GM19099 (cell line): ENCODE results near the gene DNAL4.

ENCODE experiments used
- POLR2A ChIP-seq: IDR thresholded peaks from 3 replicates; pipeline ENCODE4 v1.6.1; 2011; ENCODE audit warnings: low read depth; ENCODE audit not compliant: insufficient read length; ENCODE audit errors: extremely low read depth

The DNAL4 gene

GRCh38 chr22:38831166-38831945, 37.4 kb upstream of the DNAL4 start:
- TF ChIP-seq POLR2A: no peak

- no peak for TF ChIP-seq POLR2A
Measured at GRCh38 chr22:38830845-38831108, 36.8 kb upstream of the DNAL4 start.

GRCh38 chr22:38830026-38830844, 36.3 kb upstream of the DNAL4 start:
- TF ChIP-seq POLR2A: no peak

GRCh38 chr22:38829485-38829884, 35.5 kb upstream of the DNAL4 start:
- TF ChIP-seq POLR2A: no peak

DNA sequence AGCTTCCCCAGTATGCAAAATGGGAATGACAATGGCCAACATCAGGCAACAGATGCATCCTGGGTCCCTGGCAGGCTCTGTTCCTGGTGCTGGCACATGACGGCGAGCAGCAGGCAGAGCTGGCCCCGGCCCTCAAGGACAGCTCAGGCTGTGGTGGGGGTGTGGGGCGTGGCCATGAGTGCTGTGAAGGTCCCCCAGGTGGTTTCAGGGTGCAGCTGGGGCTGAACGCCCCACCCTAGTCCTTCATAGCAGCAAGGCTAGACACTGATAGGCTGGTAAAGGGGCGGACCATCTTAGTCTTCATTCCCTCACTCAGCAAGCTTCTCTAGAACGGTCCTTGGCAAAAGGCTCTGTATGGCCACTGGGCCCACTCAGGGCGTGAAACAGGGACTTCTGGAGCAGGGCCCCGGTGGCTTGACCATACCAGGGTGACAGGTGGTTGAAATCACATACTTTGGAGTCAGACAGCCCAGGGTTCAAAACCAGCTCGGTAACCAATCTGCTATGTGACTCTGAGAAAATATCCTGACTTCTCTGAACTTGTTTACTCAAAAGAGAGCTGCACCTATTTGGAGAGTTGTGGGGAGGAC, 34.8 kb upstream of the DNAL4 start:
- no peak for TF ChIP-seq POLR2A

DNA sequence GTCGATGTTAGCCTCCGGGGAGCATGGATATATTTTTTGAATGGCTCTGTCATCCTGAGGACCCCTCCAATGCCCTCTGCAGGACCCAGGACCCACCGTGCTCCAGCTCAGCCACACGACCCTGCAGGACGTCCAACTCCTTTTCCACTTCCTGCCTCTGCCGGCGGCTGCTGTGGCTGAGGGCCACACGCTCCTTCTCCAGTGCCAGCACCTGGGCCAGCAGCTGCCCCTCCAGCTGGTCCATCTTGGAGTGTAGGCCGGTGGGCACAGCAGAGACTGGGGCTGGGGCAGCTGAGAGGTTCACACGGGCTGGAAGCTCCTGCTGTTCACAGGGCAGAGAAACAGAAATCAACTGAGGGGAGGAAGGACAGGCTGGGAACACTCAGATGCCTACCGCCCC, 34.2 kb upstream of the DNAL4 start:
- no peak for TF ChIP-seq POLR2A

DNA sequence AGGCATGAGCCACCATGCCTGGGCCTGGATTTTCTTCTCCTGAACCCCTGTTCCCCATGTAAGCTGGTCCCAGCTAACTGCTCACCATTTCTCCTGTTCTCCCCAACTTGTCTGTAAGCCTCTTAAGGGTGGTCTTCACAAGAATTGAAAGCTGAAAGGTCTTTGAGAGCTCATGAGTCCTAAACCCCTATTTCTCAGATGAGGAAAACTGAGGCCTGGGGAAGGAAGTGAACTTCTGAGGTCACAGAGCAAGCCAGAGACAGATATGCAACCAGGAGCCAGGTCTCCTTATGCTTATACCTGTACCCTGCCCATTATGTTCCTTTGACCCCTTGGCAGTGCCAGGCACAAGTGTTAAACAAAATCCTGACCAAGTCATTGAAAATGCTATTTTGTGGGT, 33.6 kb upstream of the DNAL4 start:
- no peak for TF ChIP-seq POLR2A

GRCh38 chr22:38826801-38827200, 32.9 kb upstream of the DNAL4 start:
- no peak for TF ChIP-seq POLR2A

GRCh38 chr22:38826386-38826785, 32.4 kb upstream of the DNAL4 start:
- no peak for TF ChIP-seq POLR2A

- TF ChIP-seq POLR2A: no peak
Measured at GRCh38 chr22:38824585-38824984, 30.6 kb upstream of the DNAL4 start.

- TF ChIP-seq POLR2A: no peak
Measured at GRCh38 chr22:38823637-38824036, 29.7 kb upstream of the DNAL4 start.

DNA sequence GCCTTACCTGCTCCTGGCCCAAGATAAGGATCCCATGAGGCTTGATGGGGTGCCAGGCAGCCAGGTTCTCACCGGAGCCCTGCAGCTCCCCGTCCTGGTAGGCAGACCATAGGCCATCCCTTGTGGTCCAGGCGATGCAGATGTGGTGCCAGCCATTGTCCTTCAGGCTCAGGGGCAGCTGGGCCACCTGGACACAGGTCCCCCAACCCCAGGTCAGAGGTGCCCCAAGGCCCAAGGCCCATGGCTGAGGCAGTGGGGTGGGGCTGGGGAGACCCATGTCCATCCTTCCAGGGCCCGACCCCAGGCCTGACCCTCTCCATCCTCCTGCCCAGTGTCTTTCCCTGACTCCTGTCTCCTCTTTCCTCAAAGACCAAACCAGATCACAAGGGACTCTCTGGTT, 29.1 kb upstream of the DNAL4 start:
- TF ChIP-seq POLR2A: no peak

GRCh38 chr22:38820020-38820419, 26.1 kb upstream of the DNAL4 start:
- TF ChIP-seq POLR2A: no peak

- TF ChIP-seq POLR2A: no peak
Measured at GRCh38 chr22:38819387-38819940, 25.5 kb upstream of the DNAL4 start.

DNA sequence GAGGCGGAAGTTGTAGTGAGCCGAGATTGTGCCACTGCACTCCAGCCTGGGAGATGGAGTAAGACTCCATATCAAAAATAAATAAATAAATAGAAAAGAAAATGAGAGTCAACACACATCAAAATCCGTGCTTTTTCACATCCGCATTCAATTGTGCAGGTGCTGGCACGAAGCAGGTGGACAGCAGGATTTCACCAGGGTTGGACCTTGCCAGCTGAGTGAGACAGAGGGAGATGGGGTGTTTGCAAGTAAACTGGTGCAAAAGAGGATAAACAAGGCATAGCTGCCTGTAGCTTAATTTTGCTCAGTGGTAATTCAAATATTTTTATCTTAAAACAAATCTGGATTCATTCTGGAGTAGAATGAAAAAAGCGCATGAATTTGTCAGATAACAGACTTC, 23.3 kb upstream of the DNAL4 start:
- TF ChIP-seq POLR2A: no peak

DNA sequence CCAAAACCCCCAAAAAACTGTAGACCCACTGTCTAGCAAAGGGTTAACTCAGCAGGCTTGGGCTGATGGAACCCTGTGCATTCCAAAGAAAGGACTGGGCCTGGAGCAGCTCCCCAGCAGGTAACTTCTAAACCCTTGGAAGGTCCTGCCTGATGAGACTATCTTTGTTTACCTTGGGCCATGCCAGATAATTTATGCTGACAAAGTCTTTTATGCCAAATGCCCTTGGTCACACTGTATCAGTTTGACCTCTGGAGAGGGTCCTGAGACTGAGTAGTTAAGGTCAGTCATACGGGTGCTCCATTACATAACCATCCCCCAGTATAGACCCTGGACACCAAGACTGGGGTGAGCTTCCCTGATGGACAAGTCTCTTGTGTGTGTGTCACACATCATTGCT, 21.9 kb upstream of the DNAL4 start:
- TF ChIP-seq POLR2A: no peak
